C4-2B (cell line): ENCODE results near the gene SYK.
"Not testable (repeated sequence)": the region's sequence is repeated elsewhere in the genome, so short reads cannot be mapped to it uniquely, and the experiment has no call there.

Experiments used
- H3K27ac ChIP-seq: fragments of 450-650 bp; 2 replicates; pipeline ENCODE4 v1.5.1; 2017
- CTCF ChIP-seq: fragments of 450-650 bp; conservative IDR thresholded peaks from 2 replicates; pipeline ENCODE4 v1.5.1; 2017; ENCODE audit warnings: mild to moderate bottlenecking
- ZFX ChIP-seq: fragments of 450-650 bp; IDR thresholded peaks from 2 replicates; pipeline ENCODE4 v1.6.1; 2017

Gene SYK

GRCh38 chr9:90783964-90784363 lies 17.7 kb upstream of the SYK start:
- no peak overlapping the region for H3K27ac ChIP-seq
- TF ChIP-seq CTCF, result no peak
- no peak for TF ChIP-seq ZFX

GRCh38 chr9:90787771-90788460 lies 13.7 kb upstream of the SYK start:
- no peak overlapping the region for H3K27ac ChIP-seq
- no peak for TF ChIP-seq ZFX
- no peak for TF ChIP-seq CTCF

- not testable (repeated sequence) for H3K27ac ChIP-seq
These were observed 13.1 kb upstream of the SYK start for GRCh38 chr9:90788527-90788926.

- H3K27ac ChIP-seq, result no peak overlapping the region
- TF ChIP-seq ZFX (no peak), CTCF (no peak)
These were observed 12.2 kb upstream of the SYK start for GRCh38 chr9:90789408-90789807.

GRCh38 chr9:90789862-90790261 lies 11.8 kb upstream of the SYK start:
- H3K27ac ChIP-seq, result no peak overlapping the region
- TF ChIP-seq ZFX, result no peak
- TF ChIP-seq CTCF, result no peak

GRCh38 chr9:90793024-90793423 lies 8.6 kb upstream of the SYK start:
- not testable (repeated sequence) for H3K27ac ChIP-seq

- H3K27ac ChIP-seq, result no peak overlapping the region
- no peak for TF ChIP-seq ZFX
- TF ChIP-seq CTCF, result no peak
These were observed 7.9 kb upstream of the SYK start for GRCh38 chr9:90793729-90794128.

- TF ChIP-seq CTCF (no peak), ZFX (no peak)
- H3K27ac ChIP-seq, result no peak overlapping the region
These were observed 6.5 kb upstream of the SYK start for GRCh38 chr9:90795084-90795483.
